ENCODE data around the gene PHETA2. TPM values are rescaled to one million over a fixed set of nuclear protein-coding genes. Genes with fewer than 3 reads are reported as not detected.
A peak's percentile ranks its signal among the peaks of the same experiment; 100 is the strongest.

Gene PHETA2
- total and polyA plus RNA-seq, 2 of the 13 experiments (the other 11 are each of a cell fraction or from before 2014, with no cell fraction given) = 0.07 TPM; not detected in 1

GRCh38 chr22:42090596-42091454 lies 16.8 kb downstream of the PHETA2 start, which contains the start of gene NDUFA6 (continued):
- peak; percentile 97 for TF ChIP-seq HNF4G (IDR thresholded peaks at IDR 0.05; ENCODE audit: borderline replicate concordance, low read depth, low read length)
- peak; percentile 96 for TF ChIP-seq HNF4G (CRISPR knock-in tag; IDR thresholded peaks at IDR 0.05; ENCODE audit: borderline replicate concordance, low read depth)
- peak in 1 of 2 experiments; percentile 79; a peak in 1 of 4 replicates for TF ChIP-seq KLF16 (CRISPR knock-in tag; IDR thresholded peaks at IDR 0.05)
- no peak; the same call in 1 of the 2 replicates for TF ChIP-seq ZIK1 (CRISPR knock-in tag; IDR thresholded peaks at IDR 0.05; ENCODE audit: borderline replicate concordance, low read depth)
- no peak for TF ChIP-seq ZNF569 (CRISPR knock-in tag; IDR thresholded peaks at IDR 0.05; ENCODE audit: borderline replicate concordance)
- TF ChIP-seq JDP2 (CRISPR knock-in tag; IDR thresholded peaks at IDR 0.05; ENCODE audit: borderline replicate concordance) = no peak
- peak; percentile 36; the same call in 1 of the 2 replicates for TF ChIP-seq ZNF441 (CRISPR knock-in tag; IDR thresholded peaks at IDR 0.05; ENCODE audit: borderline replicate concordance)
- TF ChIP-seq, protein P1, sequence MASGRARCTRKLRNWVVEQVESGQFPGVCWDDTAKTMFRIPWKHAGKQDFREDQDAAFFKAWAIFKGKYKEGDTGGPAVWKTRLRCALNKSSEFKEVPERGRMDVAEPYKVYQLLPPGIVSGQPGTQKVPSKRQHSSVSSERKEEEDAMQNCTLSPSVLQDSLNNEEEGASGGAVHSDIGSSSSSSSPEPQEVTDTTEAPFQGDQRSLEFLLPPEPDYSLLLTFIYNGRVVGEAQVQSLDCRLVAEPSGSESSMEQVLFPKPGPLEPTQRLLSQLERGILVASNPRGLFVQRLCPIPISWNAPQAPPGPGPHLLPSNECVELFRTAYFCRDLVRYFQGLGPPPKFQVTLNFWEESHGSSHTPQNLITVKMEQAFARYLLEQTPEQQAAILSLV (CRISPR knock-in tag; IDR thresholded peaks at IDR 0.05; ENCODE audit: borderline replicate concordance) = no peak; the same call in 1 of the 2 replicates
- TF ChIP-seq XRCC5 (optimal IDR thresholded peaks at IDR 0.05; ENCODE audit: low read length) = peak; percentile 53

DNA sequence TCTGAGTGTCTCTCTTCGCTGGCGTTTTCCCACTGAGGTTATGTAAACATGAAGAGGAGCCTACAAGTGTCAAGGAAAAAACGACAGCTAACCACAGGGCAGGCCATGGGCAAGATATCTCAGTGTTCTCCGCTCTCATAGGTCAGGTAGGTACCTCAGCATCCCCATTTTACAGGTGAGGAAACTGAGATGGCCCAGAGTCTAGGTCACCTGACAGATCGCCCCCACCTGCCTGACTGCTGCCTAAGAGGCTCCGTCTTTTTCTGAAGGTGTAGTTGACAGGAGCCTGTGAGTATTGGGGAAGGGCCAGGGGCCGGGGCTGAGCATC lies 17.4 kb downstream of the PHETA2 start:
- ChIA-PET POLR2A (interaction anchor here (0.6 to 4.3 kb wide), 13 partner anchors 12 to 346 kb away, joined by 3 to 89 read pairs (median 5); partner anchors contain the start of genes CCDC134, CENPM, NAGA and SMDT1), CTCF (ENCODE audit: low intra/inter-chr PET ratio, low total read pairs) (interaction anchor here (1.3 to 3.4 kb wide), 2 partner anchors 12 to 23 kb away, joined by 3 to 35 read pairs; partner anchors contain the start of gene SMDT1)
- H4K20me1 ChIP-seq (ENCODE audit: insufficient read depth, low read length) = no peaks in the 10 kb centered on the region
- intact Hi-C loops (cut with micrococcal nuclease; ENCODE audit: unreplicated experiment) = loop anchor here (1.0 kb wide), 1 partner anchor 22 kb away; no protein-coding TSS in a partner anchor
- peak overlapping the region; percentile 71 for H3K9ac ChIP-seq (ENCODE audit: insufficient read depth, low read depth, low read length)
- peaks cover 23% of the 10 kb centered on the region for H3K4me1 ChIP-seq (ENCODE audit: insufficient read depth, low read length)
- no peaks in the 10 kb centered on the region for H3K9me3 ChIP-seq (ENCODE audit: low read length)
- H3K27me3 ChIP-seq (ENCODE audit: control insufficient read depth in 1 of 2, insufficient read depth in 2 of 2, low read length in 2 of 2) = no peaks in the 10 kb centered on the region
- ATAC-seq (no peak), FAIRE-seq (no peak), DNase-seq (ENCODE audit: low spot score) (no peak)
- BruUV-seq (replicated peaks) = no TSS peak
- peaks cover 4 to 8% of the 10 kb centered on the region in 2 experiments; a peak in 4 of 5 replicates for H3K36me3 ChIP-seq (replicated peaks in 1 of 2; ENCODE audit: control insufficient read depth in 1 of 2, insufficient read depth in 2 of 2, low read length in 2 of 2)
- in situ Hi-C loops (cut with HindIII; ENCODE audit: extremely low pct_ligation_motif_present, low pct_unique_long_range_greater_than_20kb) = no loop called here
- no peak overlapping the region for H2AFZ ChIP-seq (ENCODE audit: low read length)
- H3K4me3 ChIP-seq (replicated peaks in 1 of 3; ENCODE audit: insufficient read depth in 1 of 3, low read depth in 2 of 3, low read length in 3 of 3) = peak overlapping the region; percentile 64 to 98 (median 65)
- WGBS (ENCODE audit: low lambda C conversion rate) = 43% methylated on average over 7 of the region's 7 CpGs
- H3K79me2 ChIP-seq (ENCODE audit: insufficient read depth, low read length) = peaks cover 17% of the 10 kb centered on the region
- H3K4me2 ChIP-seq (ENCODE audit: low read depth, low read length) = peak overlapping the region; percentile 82
- peak overlapping the region; percentile 70 for H3K27ac ChIP-seq (ENCODE audit: extremely low read length, insufficient read depth, low read length)
- no peak for TF ChIP-seq ZKSCAN8 (CRISPR knock-in tag; IDR thresholded peaks at IDR 0.05; ENCODE audit: borderline replicate concordance)
- TF ChIP-seq TRIM22 (IDR thresholded peaks at IDR 0.05) = no peak
- TF ChIP-seq SMARCE1 (IDR thresholded peaks at IDR 0.05; ENCODE audit: borderline replicate concordance) = no peak
- TF ChIP-seq MEIS2 (CRISPR knock-in tag; IDR thresholded peaks at IDR 0.05) = no peak
- TF ChIP-seq ZNF251 (CRISPR knock-in tag; IDR thresholded peaks at IDR 0.05) = no peak
- no peak for TF ChIP-seq NRL (CRISPR knock-in tag; IDR thresholded peaks at IDR 0.05; ENCODE audit: borderline replicate concordance)
- peak; percentile 64; the same call in 1 of the 2 replicates for TF ChIP-seq CHD4 (IDR thresholded peaks at IDR 0.05; ENCODE audit: borderline replicate concordance, low read length)
- no peak for TF ChIP-seq ELF3 (CRISPR knock-in tag; IDR thresholded peaks at IDR 0.05)
- TF ChIP-seq TMF1 (CRISPR knock-in tag; IDR thresholded peaks at IDR 0.05; ENCODE audit: low read depth) = no peak
- TF ChIP-seq ZMYM3 (CRISPR knock-in tag; IDR thresholded peaks at IDR 0.05) = peak; percentile 53; the same call in 1 of the 2 replicates
- TF ChIP-seq ZSCAN31 (CRISPR knock-in tag; IDR thresholded peaks at IDR 0.05; ENCODE audit: low read depth) = no peak
- TF ChIP-seq NFYC (CRISPR knock-in tag; IDR thresholded peaks at IDR 0.05) = no peak
- no peak for TF ChIP-seq ZSCAN25 (CRISPR knock-in tag; IDR thresholded peaks at IDR 0.05)
